Right renal pelvis (tissue), 4 donors: ENCODE results near the gene SLC35F4. TPM values are rescaled to one million over a fixed set of nuclear protein-coding genes. Genes with fewer than 3 reads are reported as not detected.
A peak's percentile ranks its signal among the peaks of the same experiment; 100 is the strongest.
"Not testable (repeated sequence)": the region's sequence is repeated elsewhere in the genome, so short reads cannot be mapped to it uniquely, and the experiment has no call there.

Source experiments
- DNase-seq, 4 donors: peaks; one replicate each; pipeline ENCODE4 v3.0.0-alpha.2; 2013; ENCODE audit warnings: low read depth in 4 of 4, low spot score in 3 of 4, missing footprints in 1 of 4
- polyA plus RNA-seq, 4 donors: library from polyadenylated mRNA; unstranded; fragments of 120-200 nt; gene quantifications; one replicate each; pipeline ENCODE4 v1.2.1, GENCODE V29; 2013; ENCODE audit not compliant: insufficient read length in 4 of 4

The SLC35F4 gene
- 1 to 10 TPM; 2.8 to 3.3 (median 3.2) TPM for polyA plus RNA-seq

DNA sequence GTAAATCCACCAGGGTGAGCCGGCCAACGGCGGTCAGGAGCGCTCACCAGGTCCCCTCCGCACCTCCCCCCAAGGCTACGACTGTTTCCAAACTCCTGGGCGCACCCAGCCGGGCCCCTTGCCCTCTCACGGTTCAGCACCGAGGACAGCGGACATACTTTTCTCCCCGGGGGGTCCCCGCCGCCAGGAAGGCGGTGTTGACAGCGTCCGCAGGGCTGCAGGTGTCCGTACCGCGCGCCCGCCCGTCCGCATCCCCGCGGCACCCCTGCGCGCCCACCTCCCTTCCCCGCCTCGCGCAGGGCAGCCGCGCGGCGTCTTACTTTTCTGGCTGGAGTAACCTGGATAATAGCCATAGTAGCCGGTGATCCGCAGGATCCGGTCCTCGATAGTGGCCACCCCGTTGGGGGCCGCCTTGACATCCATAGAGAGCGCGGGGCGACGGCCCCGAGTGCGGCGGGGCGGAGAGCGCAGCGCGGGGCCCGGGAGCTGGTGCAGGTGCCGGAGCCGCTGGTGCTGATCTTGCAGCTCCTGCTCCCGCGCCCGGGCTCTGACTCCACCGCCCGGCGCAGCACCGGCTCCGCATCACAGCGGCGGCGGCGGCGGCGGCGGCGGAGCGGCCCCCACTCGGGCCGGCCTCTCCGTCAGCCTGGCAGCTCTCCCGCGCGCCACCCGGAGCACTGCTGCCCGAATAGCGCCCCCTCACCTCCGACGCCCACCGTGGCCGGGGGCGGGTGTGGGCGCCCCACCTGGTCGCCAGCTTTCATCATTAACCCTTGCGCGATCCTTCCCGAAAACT, at the start of gene SLC35F4:
Gene SLC35F4, minus strand, starts transcription at position 690 of the 796 bp plus-strand sequence.
- DNase-seq: peak; percentile 59 to 67 (median 62)

DNA sequence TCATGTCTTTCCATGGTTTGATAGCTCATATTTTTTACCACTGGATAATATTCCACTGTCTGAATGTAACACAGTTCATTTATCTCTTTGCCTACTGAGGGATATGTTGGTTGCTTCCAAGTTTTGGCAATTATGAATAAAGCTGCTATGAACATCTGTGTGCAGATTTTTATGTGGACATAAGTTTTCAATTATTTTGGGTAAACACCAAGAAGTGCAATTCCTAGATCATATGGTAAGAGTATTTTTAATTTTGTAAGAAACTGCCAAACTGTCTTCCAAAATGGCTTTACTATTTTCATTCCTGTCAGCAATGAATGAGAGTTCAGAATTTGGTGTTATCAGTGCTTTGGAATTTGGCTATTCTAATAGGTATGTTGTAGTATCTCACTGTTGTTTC, 43.7 kb upstream of the SLC35F4 start:
- DNase-seq: no peak

GRCh38 chr14:57903954-57904353, 38.1 kb upstream of the SLC35F4 start:
- no peak for DNase-seq

DNA sequence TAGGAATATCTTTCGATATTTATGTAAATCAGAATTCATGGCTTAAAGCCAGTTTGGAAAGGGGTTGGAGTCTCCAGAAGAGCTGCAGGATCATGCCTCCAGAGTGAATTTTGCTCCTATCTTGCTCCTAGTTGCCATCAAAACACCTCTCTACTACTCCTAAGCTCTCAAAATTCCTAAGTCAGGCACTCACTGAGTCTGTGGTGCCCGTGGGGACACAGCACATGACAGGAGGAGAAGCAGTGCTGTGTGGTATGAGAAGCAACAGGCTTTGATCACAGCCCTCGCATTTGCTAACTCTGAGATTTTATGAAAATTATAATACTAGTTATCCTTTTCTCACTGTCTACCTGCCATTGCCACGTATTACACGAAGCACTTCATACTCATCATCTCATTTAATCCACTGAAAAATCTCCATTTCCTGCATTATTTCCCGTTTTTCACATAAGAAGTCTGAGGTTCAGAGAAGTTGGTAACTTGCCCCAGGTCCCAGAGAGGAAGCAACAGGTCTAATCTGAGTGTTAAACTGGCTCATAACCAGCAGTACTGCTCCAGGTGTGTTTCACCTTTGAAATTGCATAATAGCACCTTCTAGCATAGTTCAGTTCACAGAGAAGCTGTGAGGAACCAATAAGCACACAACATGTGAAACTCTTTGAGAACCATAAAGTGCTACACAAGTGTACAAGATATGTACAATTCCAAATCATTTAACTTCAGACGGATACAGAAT, 33.1 kb upstream of the SLC35F4 start:
- DNase-seq: no peak

DNA sequence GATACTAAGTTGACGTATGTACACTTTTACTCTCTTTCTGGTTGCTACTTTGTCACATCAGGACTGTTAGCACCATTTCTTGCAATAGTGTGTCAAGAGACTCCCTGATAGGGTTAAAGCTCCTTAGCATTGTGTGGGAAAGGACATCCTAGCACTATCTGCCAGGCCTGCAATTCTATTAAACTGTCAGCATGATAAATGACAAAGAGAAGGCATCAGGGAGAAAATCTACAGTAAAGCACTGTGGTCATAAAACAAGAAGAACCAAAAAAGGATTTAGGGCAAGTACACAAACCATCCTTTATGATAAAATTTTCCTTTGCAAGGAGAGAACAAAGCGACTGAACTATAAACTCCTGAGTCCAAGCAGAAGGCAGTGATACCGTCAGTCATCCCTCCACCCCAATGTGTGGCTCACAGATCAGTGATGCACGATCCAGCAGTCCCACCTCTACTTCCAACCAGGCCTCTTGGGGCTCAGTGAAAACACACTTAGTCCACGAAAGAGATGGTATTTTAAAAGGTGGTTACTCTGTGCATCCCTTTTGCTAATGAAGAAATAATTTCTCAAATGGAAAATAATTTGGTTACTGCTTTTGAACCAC, 31.4 kb upstream of the SLC35F4 start:
- DNase-seq: peak in 1 of 4 donors; percentile 13

DNA sequence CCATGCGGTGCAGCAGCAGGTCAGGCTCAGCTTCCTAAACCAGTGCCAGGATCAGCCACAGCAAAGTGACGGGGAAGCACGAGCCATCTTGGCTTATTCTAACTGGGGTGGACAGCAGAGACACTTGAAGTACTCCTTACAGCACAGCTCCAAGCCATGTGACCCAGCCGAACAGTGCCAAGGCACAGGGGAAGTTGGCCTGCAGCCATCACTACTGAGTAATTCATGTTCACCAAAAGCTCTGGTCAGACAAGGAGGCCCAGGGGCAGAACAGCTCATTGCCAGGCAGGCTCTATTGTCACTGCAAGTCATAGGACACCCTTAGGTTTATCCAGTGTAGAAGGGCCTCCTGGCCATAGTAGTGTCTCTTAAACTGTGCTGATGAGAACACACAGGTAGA, 23.4 kb upstream of the SLC35F4 start:
- DNase-seq: no peak

GRCh38 chr14:57884175-57884574, 18.3 kb upstream of the SLC35F4 start:
- DNase-seq: no peak

DNA sequence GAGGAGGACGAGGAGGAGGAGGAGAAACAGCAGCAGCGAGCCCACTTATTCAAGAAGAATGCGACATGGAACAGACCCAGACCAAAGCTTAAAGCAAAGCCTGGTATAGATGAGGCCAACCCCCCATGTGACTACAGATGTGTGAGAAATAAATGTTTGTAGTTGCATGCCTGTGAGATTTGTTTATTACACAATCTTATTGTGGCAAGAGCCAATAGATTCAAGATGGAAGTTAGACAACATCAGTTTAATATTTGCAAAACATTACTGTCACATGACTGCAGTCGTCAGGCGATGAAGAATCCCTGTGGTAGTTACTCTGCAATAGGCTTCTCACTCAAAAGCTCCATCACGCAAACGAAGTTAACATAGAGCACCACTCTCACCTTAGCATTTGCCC, 17.2 kb upstream of the SLC35F4 start:
- DNase-seq: no peak

DNA sequence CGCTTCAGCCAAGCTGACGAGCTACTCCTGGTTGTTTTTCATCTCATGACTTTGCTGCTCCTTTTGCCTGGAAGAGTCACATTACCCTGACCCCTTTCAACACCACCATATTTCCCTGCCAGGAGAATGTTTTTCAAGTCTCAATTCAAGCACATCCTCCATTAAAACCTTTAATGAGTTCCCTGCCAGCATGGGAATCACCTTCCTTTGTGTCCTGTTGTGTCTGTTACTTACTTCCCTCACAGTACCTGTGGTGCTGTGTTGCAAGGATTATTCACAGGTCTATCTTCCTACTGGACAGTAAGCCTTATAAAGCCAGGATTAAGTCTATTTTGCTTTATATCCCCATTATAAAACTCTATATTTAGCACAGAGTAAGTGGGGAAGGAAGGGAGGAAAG, 13.6 kb upstream of the SLC35F4 start:
- DNase-seq: no peak

GRCh38 chr14:57875985-57876384, 10.1 kb upstream of the SLC35F4 start:
- DNase-seq: no peak

GRCh38 chr14:57875296-57875695, 9.4 kb upstream of the SLC35F4 start:
- DNase-seq: no peak

- no peak for DNase-seq
These were observed 5.7 kb upstream of the SLC35F4 start for GRCh38 chr14:57871459-57872080.

GRCh38 chr14:57870686-57871457, 5.0 kb upstream of the SLC35F4 start:
- DNase-seq: no peak

- DNase-seq: no peak
These were observed 3.7 kb upstream of the SLC35F4 start for GRCh38 chr14:57869617-57870016.

DNA sequence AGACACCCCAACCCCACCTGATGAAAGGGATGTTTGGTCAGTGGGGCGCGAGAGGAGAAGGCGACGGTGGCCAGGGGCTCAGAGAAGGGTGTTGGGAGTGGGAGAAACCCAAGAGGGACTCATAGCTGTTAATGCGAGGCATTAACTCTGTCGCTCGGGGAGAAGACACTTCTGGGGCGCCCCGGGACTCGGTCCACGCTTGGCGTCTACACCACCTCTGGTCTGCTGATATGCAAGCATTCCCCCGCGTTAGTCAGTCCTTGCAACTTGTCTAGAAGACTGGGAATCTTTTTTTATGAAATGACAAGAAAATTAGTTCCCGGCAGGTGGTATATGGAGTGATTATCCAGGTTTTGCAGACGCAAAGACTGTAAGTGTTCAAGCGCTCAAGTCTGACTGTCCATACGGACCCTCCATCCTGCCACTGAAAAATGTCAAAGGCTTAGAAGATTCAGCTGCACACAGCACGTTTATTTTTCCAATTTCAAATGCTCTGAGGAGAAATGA, 360 bp upstream of the SLC35F4 start:
- DNase-seq: no peak

DNA sequence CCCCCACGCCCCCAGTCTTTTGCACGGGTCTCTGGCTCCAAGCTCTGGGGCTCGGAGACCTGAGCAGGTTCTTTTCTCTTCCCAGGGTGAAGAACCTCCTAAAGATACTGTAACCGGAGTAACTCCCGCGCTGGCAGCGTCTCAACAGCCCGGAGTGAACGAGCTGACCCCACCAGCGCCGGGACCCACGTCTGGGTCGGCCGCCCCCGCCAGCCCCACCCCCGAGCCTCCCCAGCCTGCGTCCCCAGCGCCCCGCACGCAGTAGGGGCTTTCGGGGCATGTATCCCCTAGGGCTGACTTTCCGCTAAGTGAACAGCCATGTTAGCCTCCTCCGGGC, 858 bp downstream of the SLC35F4 start:
- DNase-seq: no peak

DNA sequence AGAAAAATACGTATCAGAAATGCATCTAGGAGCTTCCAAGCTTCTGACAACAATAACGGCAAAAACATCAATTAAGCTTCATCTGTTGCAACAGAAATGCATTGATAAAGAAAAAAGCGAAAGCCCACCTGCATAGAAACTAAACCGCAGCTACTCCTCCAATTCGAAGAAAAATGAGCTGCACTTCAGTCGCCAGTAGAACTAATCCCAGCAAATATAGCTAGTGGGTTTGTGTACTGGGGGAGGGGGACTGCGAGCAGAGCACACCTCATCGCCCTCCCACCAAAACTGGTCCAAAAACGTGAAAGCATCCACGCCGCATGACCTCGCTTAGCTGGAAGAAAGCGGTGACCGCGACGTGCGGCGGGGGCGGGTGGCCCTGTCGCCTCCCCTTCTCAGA, 1.2 kb downstream of the SLC35F4 start:
- no peak for DNase-seq

DNA sequence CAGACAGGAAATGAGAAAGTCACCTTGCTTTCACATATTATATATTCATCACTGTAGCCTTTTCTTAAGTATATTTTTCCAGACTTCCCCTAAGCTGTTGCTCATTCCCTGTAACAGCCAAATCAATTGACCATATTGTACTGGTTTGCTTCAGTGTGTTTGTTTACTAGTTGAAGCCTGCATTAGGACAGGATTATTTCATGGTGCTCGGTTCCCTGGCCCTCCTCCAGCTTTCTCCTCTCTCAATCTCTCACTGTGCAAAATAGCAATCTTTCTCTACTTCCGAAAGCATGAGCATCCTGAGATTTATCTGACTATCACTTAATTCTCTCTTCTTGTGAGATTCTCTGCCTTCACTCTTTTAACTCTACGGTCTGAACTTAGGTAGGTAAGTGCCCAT, 2.4 kb downstream of the SLC35F4 start:
- DNase-seq: no peak

DNA sequence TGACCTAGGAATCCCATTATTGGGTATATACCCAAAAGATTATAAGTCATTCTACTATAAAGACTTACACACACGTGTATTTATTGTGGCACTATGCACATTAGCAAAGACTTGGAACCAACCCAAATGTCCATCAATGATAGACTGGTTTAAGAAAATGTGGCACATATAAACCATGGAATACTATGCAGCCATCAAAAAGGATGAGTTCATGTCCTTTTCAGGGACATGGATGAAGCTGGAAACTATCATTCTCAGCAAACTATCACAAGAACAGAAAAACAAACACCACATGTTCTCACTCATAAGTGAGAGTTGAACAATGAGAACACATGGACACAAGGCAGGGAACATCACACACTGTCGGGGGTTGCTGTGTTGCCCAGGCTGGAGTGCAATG, 10.2 kb downstream of the SLC35F4 start:
- not testable (repeated sequence) for DNase-seq

GRCh38 chr14:57854571-57854970, 11.3 kb downstream of the SLC35F4 start:
- DNase-seq: no peak
